ENCODE data around the gene CADM4.
"Not testable (repeated sequence)": the region's sequence is repeated elsewhere in the genome, so short reads cannot be mapped to it uniquely, and the experiment has no call there.

CADM4 gene

DNA sequence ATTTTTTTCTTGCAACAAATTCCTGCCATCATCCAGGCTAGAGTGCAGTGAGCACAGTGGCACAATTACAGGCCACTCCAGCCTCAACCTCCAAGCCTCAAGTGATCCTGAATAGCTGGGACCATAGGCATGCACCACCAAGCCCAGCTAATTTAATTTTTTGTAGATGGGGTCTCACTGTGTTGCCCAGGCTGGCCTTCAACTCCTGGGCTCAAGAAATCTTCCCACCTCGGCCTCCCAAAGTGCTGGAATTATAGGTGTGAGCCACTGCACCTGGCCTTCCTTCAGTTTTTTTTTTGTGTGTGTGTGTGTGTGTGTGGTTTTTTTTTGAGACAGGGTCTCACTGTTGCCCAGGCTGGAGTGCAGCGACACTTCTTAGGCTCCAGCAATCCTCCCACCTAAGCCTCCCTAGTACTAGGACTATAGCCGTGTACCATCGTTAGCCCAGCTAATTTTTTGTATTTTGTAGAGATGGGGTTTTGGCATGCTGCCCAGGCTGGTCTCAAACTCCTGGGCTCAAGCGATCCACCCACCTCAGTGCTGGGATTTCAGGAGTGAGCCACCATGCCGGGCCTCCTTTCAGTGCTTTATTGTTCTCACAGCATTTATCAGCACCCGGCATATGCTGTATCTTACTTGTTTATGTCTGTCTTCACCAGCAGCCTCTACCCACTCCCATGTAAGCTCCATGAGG lies 33.6 kb downstream of the CADM4 start:
- no peak for DNase-seq

DNA sequence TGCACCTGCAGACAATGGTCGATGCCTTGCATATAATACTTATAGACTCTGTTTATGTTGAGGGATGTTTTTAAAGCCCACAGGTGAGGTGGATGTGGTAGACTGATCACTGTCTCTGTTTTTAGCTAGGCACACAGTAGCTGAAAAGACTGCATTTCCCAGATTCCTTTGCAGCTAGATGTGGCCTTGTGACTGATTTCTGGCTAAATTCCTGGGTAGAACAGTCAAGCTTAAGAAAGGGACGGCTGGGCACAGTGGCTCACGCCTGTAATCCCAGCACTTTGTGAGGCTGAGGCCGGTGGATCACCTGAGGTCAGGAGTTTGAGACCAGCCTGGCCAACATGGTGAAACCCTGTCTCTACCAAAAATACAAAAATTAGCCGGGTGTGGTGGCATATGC lies 39.3 kb downstream of the CADM4 start:
- not testable (repeated sequence) for DNase-seq

DNA sequence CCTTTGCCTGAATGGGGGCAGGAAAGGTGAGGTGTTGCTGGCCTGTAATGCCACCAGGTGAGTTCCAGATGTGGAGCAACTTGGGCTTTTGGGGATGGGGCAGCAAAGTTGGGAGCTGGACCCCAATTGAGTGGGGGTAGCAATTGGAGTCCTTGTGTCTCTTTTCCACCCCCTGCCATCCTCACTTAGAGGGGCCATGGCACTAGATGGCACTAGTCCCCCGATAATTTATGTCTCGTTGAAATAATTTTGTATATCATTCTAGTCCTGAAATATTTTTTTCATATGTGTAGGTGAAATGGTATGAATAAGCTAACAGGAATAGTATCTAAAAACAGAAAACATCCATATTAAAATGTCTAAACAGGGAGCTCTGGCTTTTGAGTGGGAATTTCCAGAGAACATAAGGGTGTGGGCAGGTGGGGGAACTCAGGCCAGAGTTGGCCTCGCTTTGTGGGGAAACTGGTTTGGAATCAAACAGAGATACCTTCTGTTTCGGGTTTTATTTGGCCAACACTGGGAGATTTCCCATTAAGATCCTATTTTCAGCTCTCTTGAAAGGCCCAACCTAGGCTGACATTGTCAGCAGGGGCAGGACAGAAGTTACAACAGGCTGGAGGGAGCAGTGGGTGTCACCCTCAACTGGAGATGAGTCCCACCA lies 39.9 kb downstream of the CADM4 start:
- no peak for DNase-seq

DNA sequence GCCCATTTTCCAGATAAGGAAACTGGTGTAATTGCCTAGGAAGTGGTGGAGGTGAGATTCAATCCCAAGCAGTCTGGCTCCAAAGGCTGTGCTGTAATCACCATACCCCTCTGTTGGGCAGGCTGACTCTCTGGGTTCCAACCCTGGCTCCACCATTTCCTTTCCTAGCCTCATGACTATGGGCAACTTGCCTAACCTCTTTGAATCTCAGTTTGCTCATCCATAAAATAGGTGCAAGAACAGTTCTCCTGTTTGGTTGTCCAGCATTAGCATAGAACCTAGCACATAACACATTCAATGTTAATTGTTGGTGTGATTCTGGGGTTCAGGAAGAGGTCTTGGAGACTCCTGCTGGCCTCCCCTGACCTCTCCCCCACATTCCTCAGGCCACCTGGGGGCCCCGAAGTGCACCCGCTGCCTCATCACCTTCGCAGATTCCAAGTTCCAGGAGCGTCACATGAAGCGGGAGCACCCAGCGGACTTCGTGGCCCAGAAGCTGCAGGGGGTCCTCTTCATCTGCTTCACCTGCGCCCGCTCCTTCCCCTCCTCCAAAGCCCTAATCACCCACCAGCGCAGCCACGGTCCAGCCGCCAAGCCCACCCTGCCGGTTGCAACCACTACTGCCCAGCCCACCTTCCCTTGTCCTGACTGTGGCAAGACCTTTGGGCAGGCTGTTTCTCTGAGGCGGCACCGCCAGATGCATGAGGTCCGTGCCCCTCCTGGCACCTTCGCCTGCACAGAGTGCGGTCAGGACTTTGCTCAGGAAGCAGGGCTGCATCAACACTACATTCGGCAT lies 41.0 kb downstream of the CADM4 start:
- no peak for DNase-seq

DNA sequence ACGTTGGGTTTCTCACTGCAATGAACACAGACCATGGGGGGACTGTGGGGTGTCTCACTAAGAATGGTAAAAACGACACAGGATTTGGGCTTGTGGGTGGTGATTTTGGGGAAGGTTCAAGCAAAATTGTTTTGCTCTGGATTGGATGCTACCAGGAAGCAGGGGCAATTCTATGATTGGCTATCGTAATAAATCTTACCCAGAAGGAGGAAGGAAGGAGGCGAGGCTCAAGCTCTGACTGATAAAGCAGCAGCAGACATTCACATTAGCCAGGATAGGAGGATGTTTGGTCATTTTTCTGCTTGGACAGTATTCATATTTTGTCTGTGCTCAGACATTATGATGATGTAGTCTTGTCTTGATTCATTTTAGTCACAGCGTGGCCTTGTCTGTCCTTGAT lies 41.8 kb downstream of the CADM4 start:
- DNase-seq = peak; percentile 31

DNA sequence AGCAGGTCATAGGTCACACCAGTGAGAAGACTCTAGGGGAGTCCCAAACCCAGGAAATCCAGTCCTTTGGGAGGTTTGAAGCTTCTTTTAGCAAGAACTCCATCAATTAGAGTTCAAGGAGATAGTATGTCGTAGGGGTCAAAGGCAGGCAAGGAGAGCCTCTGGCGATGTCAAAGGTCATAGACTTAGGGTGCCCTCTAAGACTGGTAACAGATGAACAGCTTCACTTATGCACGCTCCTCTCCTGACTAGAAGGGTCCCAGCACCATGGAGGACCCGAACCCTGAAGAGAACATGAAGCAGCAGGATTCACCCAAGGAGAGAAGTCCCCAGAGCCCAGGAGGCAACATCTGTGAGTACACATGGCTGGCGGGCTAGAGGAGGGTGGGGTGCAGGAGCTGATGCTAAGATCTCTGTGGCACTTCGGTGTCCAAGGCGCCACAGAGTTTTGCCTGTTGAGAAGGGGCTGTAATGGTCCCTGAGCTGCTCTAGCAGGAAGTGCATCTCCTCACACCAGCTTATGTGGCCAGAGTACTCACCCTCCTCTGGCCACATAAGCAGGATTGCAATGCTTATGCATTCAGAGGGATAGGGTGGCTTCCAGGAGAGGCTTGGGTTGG lies 42.7 kb downstream of the CADM4 start:
- peak; percentile 5 for DNase-seq

DNA sequence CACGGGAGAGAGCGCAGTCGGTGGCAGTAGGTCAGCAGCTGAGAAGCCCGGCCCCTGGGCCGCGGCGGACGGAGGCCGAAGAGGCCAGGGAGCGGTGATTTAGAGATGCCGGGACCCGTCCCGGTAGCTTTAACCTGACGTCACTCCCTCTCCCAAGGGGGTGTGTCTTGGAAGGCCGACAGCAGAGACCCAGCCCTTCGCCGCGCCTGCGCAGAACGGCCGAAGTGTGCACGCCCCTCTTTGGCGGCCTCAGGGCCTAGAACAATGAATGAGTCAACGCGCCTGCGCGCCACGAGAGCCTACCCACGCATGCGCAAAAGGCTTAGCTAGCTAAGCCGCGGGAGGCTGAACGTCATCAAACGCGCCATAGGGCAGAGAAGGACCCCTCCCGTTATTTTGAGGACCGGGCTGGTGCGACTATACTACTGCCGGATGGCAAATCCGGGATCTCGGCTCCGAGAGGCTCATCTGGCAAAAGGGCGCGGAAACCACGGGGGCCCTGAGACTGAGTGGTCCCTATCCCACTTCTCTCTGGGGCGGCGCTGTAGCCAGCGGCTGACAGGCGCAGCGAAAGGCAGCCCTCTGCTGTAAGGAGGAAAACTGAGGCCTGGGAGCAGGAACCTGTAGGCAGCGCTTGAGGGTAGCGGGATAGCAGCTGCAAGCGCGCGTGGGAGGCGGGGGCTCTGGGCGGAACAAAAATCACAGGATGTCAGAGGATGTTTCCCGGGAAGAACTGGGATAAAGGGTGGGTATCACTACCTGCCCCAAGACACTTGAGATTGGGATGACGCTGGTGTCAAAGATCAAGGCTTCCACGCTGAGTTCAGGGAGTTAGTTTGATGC lies 43.4 kb downstream of the CADM4 start, which contains the start of the genes IRGQ and ZNF576:
TSS of gene IRGQ (minus strand) at position 136 of the 843 bp plus-strand sequence. CDS start 796 bp downstream, outside the sequence.
TSS of gene ZNF576 (plus strand) at position 597 of the 843 bp plus-strand sequence. CDS start 514 bp downstream, outside the sequence.
- DNase-seq = peak; percentile 100

DNA sequence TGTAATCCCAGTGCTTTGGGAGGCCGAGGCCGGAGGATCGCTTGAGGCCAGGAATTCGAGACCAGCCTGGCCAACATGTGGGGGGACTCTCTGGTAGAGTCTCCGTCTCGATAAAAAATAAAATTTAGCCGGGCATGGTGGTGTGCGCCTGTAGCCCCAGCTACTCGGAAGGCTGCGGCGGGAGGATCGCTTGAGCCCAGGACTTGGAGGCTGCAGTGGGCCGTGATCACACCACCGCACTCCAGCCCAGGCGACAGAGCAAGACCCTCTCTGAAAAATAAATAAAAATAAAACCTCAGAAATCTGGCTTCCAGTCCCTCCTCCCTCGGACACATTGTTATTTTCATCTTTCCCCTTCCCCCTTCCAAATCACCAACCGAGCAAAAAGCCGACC lies 44.0 kb downstream of the CADM4 start:
- no peak for DNase-seq

DNA sequence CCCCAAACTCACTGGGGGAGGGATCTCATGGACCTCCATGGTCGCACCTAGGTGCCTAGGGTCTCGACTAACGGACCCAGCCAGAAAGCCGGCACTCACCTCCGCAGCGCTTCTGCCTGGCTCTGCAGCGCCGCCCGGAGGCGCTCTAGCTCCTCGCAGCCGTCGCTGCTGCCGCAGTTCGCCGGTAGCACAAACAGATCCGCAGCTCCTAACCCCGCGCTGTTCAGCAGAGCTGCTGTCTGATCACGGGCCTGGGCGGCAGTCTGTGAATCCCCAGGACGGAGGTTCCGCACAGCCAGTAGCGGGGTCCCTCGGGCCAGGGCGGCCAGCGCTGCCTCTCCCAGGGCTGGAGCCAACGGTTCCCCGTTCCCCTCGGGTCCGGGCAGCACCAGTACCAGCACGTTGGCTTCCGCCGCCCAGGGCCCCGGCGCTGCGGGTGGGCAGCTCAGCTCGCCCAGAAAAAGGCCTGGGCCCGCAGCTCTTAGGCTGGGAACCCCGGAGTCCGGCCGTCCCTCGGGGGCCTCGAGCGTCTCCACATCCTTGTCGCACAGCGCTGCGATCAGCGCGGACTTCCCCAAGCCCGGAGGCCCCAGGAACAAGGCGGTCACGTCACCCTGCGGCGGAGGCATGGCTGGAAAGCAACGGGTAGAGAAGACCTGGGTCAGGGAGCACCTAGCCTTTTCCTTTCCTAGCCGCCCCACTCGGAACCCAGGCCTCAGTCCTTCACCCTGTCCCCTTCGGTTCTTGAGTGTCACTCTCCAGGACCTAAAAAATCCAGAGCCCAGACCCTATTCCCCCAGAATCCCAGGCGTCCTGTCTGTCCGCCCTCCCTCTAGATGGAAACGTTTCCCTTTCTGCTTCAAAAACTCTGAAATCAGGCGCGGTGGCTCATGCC lies 44.7 kb downstream of the CADM4 start:
- DNase-seq = peak; percentile 80

DNA sequence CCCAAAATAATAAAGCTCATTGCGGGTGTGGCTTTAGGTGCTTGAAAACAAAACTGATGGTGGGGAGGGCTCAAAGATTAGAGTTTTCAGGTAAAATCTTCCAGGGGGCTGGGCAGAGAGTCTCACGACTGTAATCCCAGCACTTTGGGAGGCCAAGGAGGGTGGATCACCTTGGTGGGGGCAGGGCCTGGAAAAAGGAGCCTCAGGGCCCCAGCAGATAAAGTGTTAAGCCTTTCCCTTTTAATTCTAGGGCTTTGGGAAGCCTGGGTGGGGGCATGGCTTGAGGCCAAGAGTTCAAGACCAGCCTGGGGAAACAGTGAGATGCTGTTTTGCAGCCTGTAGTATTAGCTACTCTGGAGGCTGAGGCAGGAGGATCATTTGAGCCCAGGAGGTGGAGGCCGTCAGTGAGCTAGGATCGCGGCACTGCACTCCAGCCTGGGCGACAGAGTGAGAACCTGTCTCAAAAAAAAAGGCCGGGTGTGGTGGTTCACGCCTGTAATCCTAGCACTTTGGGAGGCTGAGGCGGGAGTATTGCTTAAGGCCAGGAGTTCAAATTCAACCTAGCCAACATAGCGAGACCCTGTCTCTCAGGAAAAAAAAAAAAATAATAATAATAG lies 45.5 kb downstream of the CADM4 start:
- no peak for DNase-seq

DNA sequence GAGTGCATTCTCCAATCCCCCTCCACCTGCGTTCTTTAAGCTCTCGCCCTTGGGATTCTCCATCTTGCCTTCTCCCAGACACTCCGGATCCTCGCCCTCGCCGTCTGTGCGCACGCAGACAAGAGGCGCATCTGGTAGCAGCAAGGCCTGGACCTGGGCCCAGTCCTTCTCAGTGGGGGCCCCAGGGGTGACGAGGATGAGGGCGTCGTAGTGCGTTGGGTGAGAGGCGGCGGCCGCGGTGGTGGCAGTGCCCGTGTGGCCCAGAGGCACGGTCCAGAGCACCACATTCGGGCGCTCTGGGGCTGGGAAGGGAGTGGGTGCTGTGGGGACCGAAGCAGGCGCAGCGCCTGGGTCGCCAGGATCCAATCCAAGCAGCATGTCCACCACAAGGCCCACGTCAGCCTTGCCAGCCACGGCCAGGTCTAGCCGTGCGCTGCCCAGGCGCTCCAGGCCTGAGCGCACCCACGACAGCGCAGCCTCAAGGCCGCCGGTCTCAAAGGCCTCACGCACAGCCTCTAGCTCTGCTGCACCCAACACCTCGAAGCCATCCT lies 46.8 kb downstream of the CADM4 start:
- DNase-seq = no peak

DNA sequence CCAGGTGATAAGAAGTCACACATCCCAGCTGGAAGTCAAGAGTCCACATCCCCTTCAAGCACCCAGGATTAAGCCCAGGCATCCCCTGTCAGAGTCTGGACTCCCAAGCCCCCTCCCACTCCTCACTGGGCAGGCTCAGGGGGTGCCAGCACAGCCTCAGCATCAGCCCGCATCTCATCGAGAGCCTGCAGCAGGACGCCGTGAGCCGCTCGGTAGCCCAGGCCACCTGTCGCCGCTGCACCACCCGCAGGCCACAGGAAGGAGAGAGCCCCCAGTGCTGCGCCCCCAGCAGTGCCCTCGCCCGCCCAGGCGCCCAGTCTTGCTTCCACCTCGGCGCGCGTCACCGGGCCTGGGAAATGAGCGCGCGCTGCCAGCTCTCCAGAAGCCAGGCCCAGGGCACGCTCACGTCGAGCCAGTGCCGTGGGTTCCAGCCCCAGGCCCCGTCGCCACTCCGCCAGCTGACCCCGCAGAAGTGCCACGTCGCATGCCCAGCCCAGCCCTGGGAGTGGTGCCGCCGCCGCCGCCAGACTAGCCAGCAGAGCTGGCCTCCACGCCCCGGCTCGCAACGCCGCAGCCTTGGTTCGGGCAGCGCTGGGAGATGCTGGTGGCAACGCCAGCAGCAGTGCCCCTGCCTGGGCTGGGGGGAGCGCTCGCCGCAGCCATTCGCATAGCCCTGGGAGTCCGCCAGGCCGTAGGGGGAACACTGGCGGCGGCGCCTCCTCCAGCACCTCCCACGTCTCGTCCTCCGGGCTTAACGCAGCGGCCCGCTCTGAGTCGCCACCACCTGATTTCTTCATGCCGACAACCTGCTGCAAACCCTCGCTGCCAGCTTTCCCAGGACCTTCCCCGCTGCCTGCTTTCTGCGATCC lies 47.5 kb downstream of the CADM4 start:
- DNase-seq = no peak

DNA sequence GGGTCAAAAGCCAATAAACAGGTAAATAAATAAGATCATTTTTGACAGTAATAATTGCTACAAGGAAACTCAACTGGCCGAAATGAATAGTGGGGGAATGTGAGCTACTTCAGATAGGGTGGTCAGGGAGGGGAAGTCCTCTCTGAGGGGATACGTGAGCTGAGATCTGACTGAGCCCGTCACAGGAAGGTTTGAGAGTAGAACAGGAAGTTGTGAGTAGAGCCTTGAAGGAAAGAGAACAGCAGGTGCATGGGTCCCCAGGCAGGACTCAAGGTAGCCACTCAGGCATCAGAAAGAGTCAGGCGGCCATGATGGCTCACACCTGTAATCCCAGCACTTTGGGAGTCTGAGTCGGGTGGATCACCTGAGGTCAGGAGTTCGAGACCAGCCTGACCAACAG lies 50.0 kb downstream of the CADM4 start:
- no peak for DNase-seq

DNA sequence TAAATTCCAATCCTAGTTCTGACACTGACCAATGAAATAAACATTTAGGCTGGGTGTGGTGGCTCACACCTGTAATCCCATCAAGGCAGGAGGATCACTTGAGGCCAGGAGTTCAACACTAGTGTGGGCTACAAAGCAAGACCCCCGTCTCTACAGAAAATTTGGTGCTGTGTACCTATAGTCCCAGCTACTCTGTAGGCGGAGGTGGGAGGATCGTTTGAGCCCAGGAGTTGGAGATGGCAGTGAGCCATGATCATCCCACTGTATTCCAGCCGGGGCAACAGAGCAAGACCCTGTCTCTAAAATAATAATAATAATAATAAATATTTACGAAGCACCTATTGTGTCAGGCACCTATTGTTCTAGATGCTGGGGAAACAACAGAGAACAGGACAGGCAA lies 50.4 kb downstream of the CADM4 start:
- DNase-seq = no peak

DNA sequence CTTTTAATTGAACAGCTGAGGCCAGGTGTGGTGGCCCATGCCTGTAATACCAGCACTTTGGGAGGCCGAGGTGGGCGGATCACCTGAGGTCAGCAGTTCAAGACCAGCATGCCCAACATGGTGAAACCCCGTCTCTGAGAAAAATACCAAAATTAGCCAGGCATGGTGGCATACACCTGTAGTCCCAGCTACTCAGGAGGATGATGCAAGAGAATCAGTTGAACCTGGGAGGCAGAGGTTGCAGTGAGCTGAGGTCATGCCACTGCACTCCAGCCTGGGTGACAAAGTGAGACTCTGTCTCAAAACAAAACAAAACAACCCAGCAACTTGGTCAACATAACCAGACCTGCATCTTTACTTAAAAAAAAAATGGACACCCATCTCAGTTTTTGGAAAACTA lies 52.6 kb downstream of the CADM4 start:
- DNase-seq = not testable (repeated sequence)

DNA sequence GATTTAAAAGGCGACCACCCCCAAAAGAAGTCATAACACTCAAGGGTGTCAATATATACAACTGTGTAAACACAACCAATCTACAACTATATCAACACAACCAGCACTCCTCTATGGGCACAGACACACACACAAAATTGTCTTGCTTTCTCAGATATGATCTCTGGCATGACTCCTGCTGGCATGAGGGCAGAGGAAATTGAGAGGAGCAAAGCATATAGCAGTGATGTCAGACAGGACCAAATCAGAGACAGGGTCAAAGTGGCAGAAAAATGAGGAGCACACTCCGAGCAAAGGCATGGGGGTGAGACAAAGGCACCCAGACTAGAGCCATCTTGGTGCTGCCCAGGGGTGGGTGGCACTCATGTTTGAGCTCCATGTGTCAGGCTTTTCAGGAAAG lies 53.3 kb downstream of the CADM4 start:
- no peak for DNase-seq

DNA sequence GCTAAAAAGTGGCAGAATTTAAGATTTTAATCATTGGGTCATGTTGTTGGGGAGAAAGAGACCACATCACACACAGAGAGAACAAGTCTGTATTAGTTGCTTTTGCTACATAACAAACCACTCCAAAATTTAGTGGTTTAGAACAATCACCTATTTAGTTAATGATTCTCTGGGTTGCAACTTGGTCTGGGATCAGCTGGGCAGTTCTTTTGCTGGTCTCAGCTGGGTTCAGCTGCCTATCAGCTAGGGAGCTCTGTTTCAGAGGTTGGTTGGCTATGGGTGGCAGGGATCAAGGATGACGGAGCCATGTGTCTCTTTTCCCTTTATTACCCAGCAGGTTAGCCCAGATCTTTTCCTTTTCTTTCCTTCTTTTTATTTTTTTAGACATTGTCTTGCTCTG lies 55.2 kb downstream of the CADM4 start:
- no peak for DNase-seq

DNA sequence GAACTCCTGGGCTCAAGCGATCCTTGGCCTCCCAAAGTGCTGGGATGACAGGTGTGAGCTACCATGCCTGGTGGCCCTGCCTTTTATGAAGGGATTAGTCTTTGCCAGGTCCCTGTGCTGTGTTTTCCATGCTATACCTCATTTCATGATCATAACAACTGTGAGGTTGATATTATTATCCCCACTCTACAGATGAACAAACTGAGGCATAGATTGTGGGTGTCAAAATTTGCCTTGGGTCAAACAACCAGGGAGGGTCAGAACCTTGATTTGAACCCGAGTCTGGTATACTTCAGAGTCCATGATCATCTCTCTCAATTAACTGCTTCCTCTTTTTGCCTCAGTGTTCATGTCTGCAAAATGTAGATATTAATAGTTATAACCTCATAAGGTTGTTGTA lies 57.2 kb downstream of the CADM4 start:
- DNase-seq = no peak

DNA sequence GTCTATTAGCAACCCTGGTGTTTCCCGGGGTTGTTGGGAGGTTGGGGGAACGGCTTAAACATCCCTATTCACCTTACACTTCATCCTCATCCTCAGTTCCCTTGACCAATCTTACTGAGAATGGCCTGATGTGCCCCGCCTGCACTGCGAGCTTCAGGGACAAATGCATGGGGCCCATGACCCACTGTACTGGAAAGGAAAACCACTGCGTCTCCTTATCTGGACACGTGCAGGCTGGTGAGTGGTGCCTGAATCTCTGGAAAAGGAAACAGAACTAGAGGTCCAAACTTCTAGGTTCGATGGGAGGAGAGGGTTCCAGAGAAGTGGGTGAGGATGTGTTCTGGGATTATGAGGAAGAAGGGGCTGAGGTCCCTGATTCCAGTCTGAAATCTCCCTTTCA lies 58.2 kb downstream of the CADM4 start:
- no peak for DNase-seq

Data from inflammatory macrophage treated with lipopolysaccharide for 4 hours (primary cell).